BJ (cell line): Measurements from ENCODE around the gene METTL8. TPM values are rescaled to one million over a fixed set of nuclear protein-coding genes. Genes with fewer than 3 reads are reported as not detected.

Experiments
- CTCF ChIA-PET: fragments of 350-600 bp; formaldehyde crosslinking; extraction: SDS; loops from one replicate; lab custom pipeline; 2021; ENCODE audit warnings: antibody characterized with exemption, inconsistent platforms; lab: Yijun Ruan, JAX
- POLR2A ChIA-PET: fragments of 300-600 bp; sonication (Branson Sonifier 250); formaldehyde crosslinking; extraction: SDS; loops from one replicate; lab custom pipeline; 2021; ENCODE audit warnings: antibody characterized with exemption; lab: Charles Lee
- DNase-seq: peaks from one replicate; pipeline ENCODE4 v3.0.0-alpha.2; 2011; ENCODE audit warnings: low read depth
- H3K27me3 ChIP-seq: 2 replicates; pipeline ENCODE4 v1.6.0; 2011; ENCODE audit warnings: low read length; ENCODE audit not compliant: control insufficient read depth, insufficient read depth
- H3K36me3 ChIP-seq: 2 replicates; pipeline ENCODE4 v1.5.1; 2011; ENCODE audit warnings: low read length; ENCODE audit not compliant: control insufficient read depth, insufficient read depth
- H3K4me3 ChIP-seq: 2 replicates; pipeline ENCODE4 v1.5.1; 2011; ENCODE audit warnings: low read depth, mild to moderate bottlenecking, control low read depth, low read length
- polyA plus RNA-seq: library from polyadenylated mRNA; depleted of rRNA; stranded (reverse); fragments of >200 nt; gene quantifications from 2 replicates; pipeline ENCODE4 v1.2.3, GENCODE V29; 2011
- TF ChIP-seq, protein P1 (sequence below): IDR thresholded peaks from 2 replicates; pipeline ENCODE4 v1.5.1; 2011; ENCODE audit warnings: low read depth, mild to moderate bottlenecking, control low read depth, inconsistent platforms, low read length, moderate library complexity; ENCODE audit not compliant: insufficient read depth

METTL8 gene
- polyA plus RNA-seq, 1 experiment = 5.4 TPM

DNA sequence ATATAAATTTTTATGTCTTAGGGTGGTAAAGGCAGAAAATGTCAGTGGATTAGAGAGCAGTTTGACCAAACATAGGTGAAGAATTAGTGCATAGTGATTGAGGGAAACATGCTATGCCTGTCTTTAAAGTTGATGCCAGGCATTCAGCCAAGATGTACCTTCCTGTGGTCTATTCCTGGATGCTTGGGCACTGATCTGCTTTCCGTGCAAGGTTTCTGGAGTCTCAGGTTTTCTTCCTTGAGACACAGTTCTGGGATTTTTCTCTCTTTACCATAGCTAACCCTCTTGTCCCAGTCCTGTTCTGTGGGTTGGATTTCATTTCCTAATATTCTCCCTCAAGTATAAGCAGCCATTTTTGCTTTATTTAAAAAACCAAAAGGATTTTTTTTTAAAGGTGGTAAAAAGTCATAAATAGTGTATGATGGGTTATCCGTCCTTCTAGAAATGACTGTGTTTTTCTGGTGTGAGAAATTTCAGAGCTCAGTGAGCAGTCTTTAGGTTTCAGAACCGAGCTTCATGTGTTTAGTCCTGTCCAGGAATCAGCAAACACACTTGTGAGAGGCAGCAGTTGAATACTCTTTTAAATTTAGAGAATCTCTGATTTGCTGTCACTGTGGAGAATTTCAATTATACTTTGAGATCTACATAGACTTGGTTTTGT is 45.5 kb upstream of the METTL8 start:
- Histone ChIP-seq H3K36me3 (no peaks in the 10 kb centered on the region; the same call in 1 of the 2 replicates), H3K4me3 (no peak overlapping the region), H3K27me3 (no peaks in the 10 kb centered on the region)
- ChIA-PET CTCF (interaction anchor here (1.5 kb wide), 1 partner anchor 9 kb away, joined by 3 read pairs; no protein-coding TSS in a partner anchor), POLR2A (no interaction called here)
- TF ChIP-seq, protein P1, sequence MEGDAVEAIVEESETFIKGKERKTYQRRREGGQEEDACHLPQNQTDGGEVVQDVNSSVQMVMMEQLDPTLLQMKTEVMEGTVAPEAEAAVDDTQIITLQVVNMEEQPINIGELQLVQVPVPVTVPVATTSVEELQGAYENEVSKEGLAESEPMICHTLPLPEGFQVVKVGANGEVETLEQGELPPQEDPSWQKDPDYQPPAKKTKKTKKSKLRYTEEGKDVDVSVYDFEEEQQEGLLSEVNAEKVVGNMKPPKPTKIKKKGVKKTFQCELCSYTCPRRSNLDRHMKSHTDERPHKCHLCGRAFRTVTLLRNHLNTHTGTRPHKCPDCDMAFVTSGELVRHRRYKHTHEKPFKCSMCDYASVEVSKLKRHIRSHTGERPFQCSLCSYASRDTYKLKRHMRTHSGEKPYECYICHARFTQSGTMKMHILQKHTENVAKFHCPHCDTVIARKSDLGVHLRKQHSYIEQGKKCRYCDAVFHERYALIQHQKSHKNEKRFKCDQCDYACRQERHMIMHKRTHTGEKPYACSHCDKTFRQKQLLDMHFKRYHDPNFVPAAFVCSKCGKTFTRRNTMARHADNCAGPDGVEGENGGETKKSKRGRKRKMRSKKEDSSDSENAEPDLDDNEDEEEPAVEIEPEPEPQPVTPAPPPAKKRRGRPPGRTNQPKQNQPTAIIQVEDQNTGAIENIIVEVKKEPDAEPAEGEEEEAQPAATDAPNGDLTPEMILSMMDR = no peak
- no peak for DNase-seq

DNA sequence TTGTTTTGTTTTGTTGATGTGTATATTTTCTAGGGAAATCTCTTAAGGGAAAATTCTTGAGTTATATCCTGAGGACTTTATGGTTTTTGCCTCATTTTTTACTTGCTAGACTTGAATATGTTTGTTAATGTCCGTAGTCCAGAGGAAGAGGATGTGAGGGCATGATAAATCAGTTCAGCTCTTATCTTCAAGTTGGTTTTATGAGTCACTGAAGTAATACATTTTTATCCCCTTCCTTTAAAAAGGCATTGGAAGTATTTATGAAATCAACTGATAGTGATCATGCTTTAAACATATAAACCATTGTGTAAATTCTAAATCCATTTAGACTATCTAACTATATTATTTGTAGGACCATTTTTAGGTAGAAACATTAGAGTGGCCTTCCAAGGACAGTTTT is 44.6 kb upstream of the METTL8 start:
- no peaks in the 10 kb centered on the region; the same call in 1 of the 2 replicates for H3K36me3 ChIP-seq
- ChIA-PET CTCF (interaction anchor here (1.5 kb wide), 1 partner anchor 10 kb away, joined by 3 read pairs; no protein-coding TSS in a partner anchor), POLR2A (no interaction called here)
- no peaks in the 10 kb centered on the region for H3K27me3 ChIP-seq
- no peak overlapping the region for H3K4me3 ChIP-seq
- TF ChIP-seq, protein P1 = no peak
- DNase-seq = no peak

DNA sequence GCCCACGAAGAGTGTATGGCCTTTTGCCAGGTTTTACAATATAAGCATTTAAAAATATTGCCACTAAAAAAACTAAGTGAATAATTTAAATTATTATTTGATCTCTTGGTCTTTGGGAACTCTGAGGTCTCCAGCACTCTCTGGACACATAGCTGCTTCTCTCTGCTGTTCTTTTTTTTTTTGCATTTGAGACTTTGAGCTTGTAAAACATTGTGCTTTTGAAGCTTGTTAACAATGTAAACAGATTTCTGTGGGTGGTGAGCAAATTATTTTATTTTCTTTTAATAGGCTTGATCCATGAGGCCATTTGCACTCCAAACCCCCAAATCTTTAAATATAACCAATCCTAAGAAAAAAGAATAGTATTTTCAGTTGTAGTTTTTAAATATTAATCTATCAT is 42.2 kb upstream of the METTL8 start:
- POLR2A ChIA-PET = no interaction called here
- Histone ChIP-seq H3K36me3 (no peaks in the 10 kb centered on the region; the same call in 1 of the 2 replicates), H3K4me3 (no peak overlapping the region), H3K27me3 (no peaks in the 10 kb centered on the region)
- CTCF ChIA-PET = no interaction called here
- TF ChIP-seq, protein P1 = no peak
- DNase-seq = no peak

DNA sequence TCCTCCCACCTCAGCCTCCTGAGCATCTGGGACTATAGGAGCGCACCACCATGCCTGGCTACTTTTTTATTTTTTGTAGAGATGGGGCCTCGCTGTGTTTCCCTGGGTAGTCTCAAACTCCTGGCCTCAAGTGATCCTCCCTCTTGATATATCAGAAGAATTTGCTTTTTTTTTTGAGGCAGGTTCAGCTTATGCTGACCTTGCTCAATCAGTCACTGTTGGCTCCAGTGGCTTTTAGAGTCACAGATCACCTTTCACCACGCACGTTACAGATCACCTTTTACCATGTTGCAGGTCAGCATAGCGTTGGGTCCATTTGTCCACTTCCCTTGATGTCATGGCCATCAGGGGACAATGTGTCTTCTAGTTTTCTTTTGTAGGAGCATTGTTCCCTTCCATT is 36.3 kb upstream of the METTL8 start:
- no peak overlapping the region for H3K4me3 ChIP-seq
- POLR2A ChIA-PET = no interaction called here
- H3K27me3 ChIP-seq = no peaks in the 10 kb centered on the region
- TF ChIP-seq, protein P1 = no peak
- CTCF ChIA-PET = interaction anchor here (0.8 kb wide), 1 partner anchor 22 kb away, joined by 4 read pairs; no protein-coding TSS in a partner anchor
- DNase-seq = no peak
- H3K36me3 ChIP-seq = peaks cover 3% of the 10 kb centered on the region

GRCh38 chr2:171469176-171469575 is 35.4 kb upstream of the METTL8 start:
- Histone ChIP-seq H3K36me3 (peaks cover 3% of the 10 kb centered on the region; the same call in 1 of the 2 replicates), H3K4me3 (no peak overlapping the region), H3K27me3 (no peaks in the 10 kb centered on the region)
- ChIA-PET POLR2A (no interaction called here), CTCF (no interaction called here)
- TF ChIP-seq, protein P1 = no peak
- peak; percentile 46 for DNase-seq
